Uterus (tissue), 4 donors: ENCODE data around the gene WDR27. TPM values are rescaled to one million over a fixed set of nuclear protein-coding genes. Genes with fewer than 3 reads are reported as not detected.

Experiments used
- DNase-seq, 2 donors: peaks; one replicate each; pipeline ENCODE4 v3.0.0-alpha.2; 2019 to 2020
- H3K27ac ChIP-seq, 2 donors: fragments of 200-600 bp; sonication (generic); 1 replicate in 1 of 2; 2 replicates in 1 of 2; pipeline ENCODE4 v1.5.1; 2016 to 2018
- H3K27me3 ChIP-seq, 2 donors: fragments of 200-600 bp; sonication (generic); one replicate each; pipeline ENCODE4 v1.5.1; 2018 to 2019; ENCODE audit warnings: control low read depth in 1 of 2
- H3K36me3 ChIP-seq, 2 donors: fragments of 200-600 bp; sonication (generic); one replicate each; pipeline ENCODE4 v1.5.1; 2019; ENCODE audit warnings: control low read depth in 1 of 2
- H3K4me1 ChIP-seq, 2 donors: fragments of 200-600 bp; sonication (generic); one replicate each; pipeline ENCODE4 v1.5.1; 2018 to 2019; ENCODE audit warnings: control low read depth in 1 of 2
- H3K4me3 ChIP-seq, 2 donors: fragments of 200-600 bp; sonication (generic); 1 replicate in 1 of 2; 2 replicates in 1 of 2; pipeline ENCODE4 v1.5.1; 2018 to 2019; ENCODE audit warnings: mild to moderate bottlenecking in 1 of 2
- H3K9me3 ChIP-seq, 2 donors: fragments of 200-600 bp; sonication (generic); one replicate each; pipeline ENCODE4 v1.5.1; 2019; ENCODE audit warnings: control low read depth in 1 of 2
- CTCF ChIP-seq, 4 experiments: fragments of 200-600 bp in 2 of 4; fragments of 450-650 bp in 2 of 4; sonication (generic) in 2 of 4; IDR thresholded peaks; one replicate each; pipeline ENCODE4 v1.5.1; 2016 to 2019; ENCODE audit warnings: antibody characterized with exemption in 4 of 4, mild to moderate bottlenecking in 2 of 4, moderate library complexity in 1 of 4
- POLR2A ChIP-seq, 2 donors: fragments of 450-650 bp; IDR thresholded peaks; one replicate each; pipeline ENCODE4 v1.6.1; 2016; ENCODE audit warnings: antibody characterized with exemption in 2 of 2, mild to moderate bottlenecking in 1 of 2, moderate library complexity in 1 of 2
- intact Hi-C: fragments of 100-400 bp; cut with DNase I; formaldehyde crosslinking; loops from one replicate; pipeline ENCODE4 v1.15.1; 2023; ENCODE audit warnings: low total_unique reads
- total RNA-seq, 4 donors: library from RNA; depleted of rRNA in 3 of 4; stranded (reverse); fragments of >200 nt in 3 of 4; gene quantifications; one replicate each; pipeline versions ENCODE4 v1.1.0 to v1.2.4, GENCODE V29; 2014 to 2023
- donor health status: DM: yes; HTN: yes; CAD: no.

Gene WDR27
- total RNA-seq, 4 donors from 2014 or later: 41.8 to 69.7 (median 59.7) TPM

- Histone ChIP-seq H3K36me3 (no peaks in the 10 kb centered on the region), H3K4me1 (no peaks in the 10 kb centered on the region), H3K9me3 (no peaks in the 10 kb centered on the region), H3K27ac (no peak overlapping the region), H3K27me3 (no peaks in the 10 kb centered on the region), H3K4me3 (no peak overlapping the region)
- no peak for DNase-seq
- TF ChIP-seq POLR2A (IDR thresholded peaks at IDR 0.05) (no peak), CTCF (IDR thresholded peaks at IDR 0.05) (no peak)
- intact Hi-C loops: no loop called here
These were observed 201.1 kb downstream of the WDR27 start for GRCh38 chr6:169500688-169501087.

GRCh38 chr6:169499848-169500247, 202.0 kb downstream of the WDR27 start:
- TF ChIP-seq POLR2A (IDR thresholded peaks at IDR 0.05) (no peak), CTCF (IDR thresholded peaks at IDR 0.05) (no peak)
- Histone ChIP-seq H3K27me3 (no peaks in the 10 kb centered on the region), H3K4me3 (no peak overlapping the region), H3K27ac (no peak overlapping the region), H3K36me3 (no peaks in the 10 kb centered on the region), H3K4me1 (no peaks in the 10 kb centered on the region), H3K9me3 (no peaks in the 10 kb centered on the region)
- no peak for DNase-seq
- intact Hi-C loops: no loop called here

- DNase-seq: no peak
- Histone ChIP-seq H3K27ac (no peak overlapping the region), H3K4me3 (no peak overlapping the region), H3K36me3 (no peaks in the 10 kb centered on the region), H3K4me1 (no peaks in the 10 kb centered on the region), H3K27me3 (no peaks in the 10 kb centered on the region), H3K9me3 (no peaks in the 10 kb centered on the region)
- no peak for TF ChIP-seq POLR2A (IDR thresholded peaks at IDR 0.05)
- no peak for TF ChIP-seq CTCF (IDR thresholded peaks at IDR 0.05)
- intact Hi-C loops: no loop called here
These were observed 202.8 kb downstream of the WDR27 start for GRCh38 chr6:169498916-169499513.

GRCh38 chr6:169495601-169496000, 206.2 kb downstream of the WDR27 start:
- TF ChIP-seq CTCF (IDR thresholded peaks at IDR 0.05) (no peak), POLR2A (IDR thresholded peaks at IDR 0.05) (no peak)
- intact Hi-C loops: no loop called here
- no peaks in the 10 kb centered on the region for H3K36me3 ChIP-seq
- no peak for DNase-seq
- no peaks in the 10 kb centered on the region for H3K4me1 ChIP-seq
- no peak overlapping the region for H3K27ac ChIP-seq
- H3K4me3 ChIP-seq: no peak overlapping the region
- no peaks in the 10 kb centered on the region for H3K9me3 ChIP-seq
- H3K27me3 ChIP-seq: no peaks in the 10 kb centered on the region

GRCh38 chr6:169494038-169494437, 207.8 kb downstream of the WDR27 start:
- Histone ChIP-seq H3K4me1 (peaks cover 0 to 3% of the 10 kb centered on the region in 2 donors), H3K27ac (no peak overlapping the region), H3K4me3 (no peak overlapping the region), H3K36me3 (no peaks in the 10 kb centered on the region), H3K27me3 (no peaks in the 10 kb centered on the region), H3K9me3 (no peaks in the 10 kb centered on the region)
- no peak for TF ChIP-seq CTCF (IDR thresholded peaks at IDR 0.05)
- TF ChIP-seq POLR2A (IDR thresholded peaks at IDR 0.05): no peak
- intact Hi-C loops: no loop called here
- no peak for DNase-seq
